Stomach (tissue), 4 donors: Measurements from ENCODE around the gene ZC3HAV1.

ENCODE experiments used
- CTCF ChIP-seq, 7 experiments: fragments of 450-650 bp in 4 of 7; fragments of 200-600 bp in 3 of 7; sonication (generic) in 3 of 7; IDR thresholded peaks; one replicate each; pipeline ENCODE4 v1.5.1; 2016 to 2019; ENCODE audit warnings: antibody characterized with exemption in 7 of 7, control low read depth in 2 of 7, mild to moderate bottlenecking in 1 of 7
- POLR2AphosphoS5 ChIP-seq, 3 donors: sonication (generic); formaldehyde crosslinking; IDR thresholded peaks; one replicate each; pipeline ENCODE4 v1.6.1; 2016; ENCODE audit warnings: antibody characterized with exemption in 3 of 3

GRCh38 chr7:139139150-139139549, 29.6 kb upstream of the ZC3HAV1 start:
- TF ChIP-seq CTCF (IDR thresholded peaks at IDR 0.05): no peak
- TF ChIP-seq POLR2AphosphoS5 (IDR thresholded peaks at IDR 0.05): no peak
